GM18526 (cell line): ENCODE data around the gene ERCC4.

Experiments used
- POLR2A ChIP-seq: IDR thresholded peaks from 3 replicates; pipeline ENCODE4 v1.6.1; 2011; ENCODE audit not compliant: insufficient read length; ENCODE audit errors: extremely low read depth

The ERCC4 gene

DNA sequence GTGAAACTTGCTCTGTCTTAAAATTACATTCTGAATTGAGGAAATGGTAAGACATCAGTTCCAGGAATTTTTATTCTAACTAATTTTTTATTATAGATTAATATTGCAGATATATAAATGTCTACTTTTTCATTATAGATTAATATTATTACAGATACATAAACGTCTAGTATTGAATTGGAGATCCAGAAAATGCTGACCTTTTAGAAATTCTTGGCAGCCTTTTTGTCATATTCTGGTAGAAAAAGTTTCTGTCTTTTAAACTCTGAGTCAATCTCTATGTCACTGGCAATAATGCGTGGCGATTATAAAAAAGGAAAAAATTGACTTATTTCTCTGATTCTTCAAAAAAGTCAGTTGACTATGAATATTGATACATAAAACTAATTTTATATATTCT, 8.7 kb downstream of the ERCC4 start:
- no peak for TF ChIP-seq POLR2A

DNA sequence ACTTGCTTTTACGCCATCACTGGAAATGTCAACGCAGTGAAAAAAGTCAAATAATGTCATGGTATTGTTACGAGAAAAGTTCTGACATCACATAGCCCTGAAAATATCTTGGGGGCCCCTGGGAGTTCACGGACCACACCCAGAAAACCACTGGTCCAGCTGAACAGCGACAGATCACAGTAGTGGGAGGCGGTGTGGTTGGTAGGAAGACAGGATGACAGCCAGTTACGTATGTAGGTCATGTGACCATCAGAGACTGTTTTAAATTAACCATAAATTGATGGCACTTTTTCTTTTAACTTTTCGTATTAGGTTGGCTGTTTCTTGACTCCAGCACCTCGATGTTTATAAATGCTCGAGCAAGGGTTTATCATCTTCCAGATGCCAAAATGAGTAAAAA, 11.9 kb downstream of the ERCC4 start:
- TF ChIP-seq POLR2A = no peak

DNA sequence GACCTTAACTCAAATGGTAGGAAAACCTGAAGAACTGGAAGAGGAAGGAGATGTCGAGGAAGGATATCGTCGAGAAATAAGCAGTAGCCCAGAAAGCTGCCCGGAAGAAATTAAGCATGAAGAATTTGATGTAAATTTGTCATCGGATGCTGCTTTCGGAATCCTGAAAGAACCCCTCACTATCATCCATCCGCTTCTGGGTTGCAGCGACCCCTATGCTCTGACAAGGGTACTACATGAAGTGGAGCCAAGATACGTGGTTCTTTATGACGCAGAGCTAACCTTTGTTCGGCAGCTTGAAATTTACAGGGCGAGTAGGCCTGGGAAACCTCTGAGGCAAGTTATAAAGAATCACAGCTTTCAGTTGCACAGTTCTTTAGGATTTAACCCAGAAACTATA, 15.5 kb downstream of the ERCC4 start:
- TF ChIP-seq POLR2A = no peak

DNA sequence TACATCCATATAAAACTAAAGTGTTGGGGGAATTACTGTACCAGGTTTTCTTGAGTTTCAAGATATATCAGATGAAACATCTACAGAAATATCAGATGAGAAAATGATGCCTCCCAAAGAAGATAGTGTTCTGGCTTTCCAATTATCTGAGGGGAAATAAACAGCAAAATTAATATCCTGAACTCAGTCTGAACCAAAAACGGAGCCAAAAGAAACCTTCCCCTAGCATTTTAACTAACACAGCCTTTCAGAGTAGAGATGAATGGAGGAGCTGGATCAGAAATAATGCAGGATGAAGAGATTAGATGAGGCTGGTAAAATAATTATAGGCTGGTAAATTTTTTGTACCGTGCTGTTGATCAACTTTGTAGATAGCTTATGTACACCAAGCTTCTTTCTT, 16.2 kb downstream of the ERCC4 start:
- TF ChIP-seq POLR2A = no peak

DNA sequence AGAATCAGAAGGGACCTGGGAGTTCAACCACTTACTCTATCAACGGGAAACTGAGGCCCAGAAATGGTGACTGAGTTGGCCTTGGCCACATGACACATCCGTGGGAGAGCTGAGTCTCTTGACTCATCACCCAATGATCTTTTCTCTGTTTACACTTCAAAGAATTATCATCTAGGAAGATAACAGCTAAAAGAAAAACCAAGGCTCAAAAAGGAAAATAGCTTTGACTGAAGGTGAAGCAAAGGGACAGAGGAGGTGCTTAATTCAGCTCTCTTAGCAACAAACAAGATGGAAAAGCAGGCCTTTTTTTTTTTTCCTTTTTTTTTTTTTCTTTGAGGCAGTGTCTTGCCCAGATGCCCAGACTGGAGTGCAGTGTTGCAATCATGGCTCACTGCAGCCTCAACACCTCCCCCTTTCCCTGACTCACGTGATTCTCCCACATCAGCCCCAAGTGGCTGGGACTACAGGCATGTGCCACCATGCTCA, 16.7 kb downstream of the ERCC4 start:
- TF ChIP-seq POLR2A = no peak

DNA sequence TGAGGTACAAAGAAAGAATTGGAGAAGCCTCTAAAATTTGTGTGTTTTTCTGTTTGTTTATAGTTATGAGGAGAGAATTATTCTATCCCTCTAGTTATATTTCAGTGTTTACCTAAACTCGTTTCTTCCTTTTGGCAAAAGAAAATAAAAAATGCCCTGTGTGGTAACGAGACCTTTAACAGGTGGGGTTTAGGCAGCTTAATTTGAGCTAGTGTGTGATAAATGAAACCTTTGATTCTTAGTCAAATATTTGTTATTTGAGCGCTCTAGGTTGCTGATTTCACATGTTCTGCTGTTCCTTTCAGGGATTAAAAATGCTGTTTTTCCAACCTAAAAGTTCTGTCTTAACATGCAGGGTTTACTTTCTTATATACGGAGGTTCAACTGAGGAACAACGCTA, 17.5 kb downstream of the ERCC4 start:
- TF ChIP-seq POLR2A = no peak

DNA sequence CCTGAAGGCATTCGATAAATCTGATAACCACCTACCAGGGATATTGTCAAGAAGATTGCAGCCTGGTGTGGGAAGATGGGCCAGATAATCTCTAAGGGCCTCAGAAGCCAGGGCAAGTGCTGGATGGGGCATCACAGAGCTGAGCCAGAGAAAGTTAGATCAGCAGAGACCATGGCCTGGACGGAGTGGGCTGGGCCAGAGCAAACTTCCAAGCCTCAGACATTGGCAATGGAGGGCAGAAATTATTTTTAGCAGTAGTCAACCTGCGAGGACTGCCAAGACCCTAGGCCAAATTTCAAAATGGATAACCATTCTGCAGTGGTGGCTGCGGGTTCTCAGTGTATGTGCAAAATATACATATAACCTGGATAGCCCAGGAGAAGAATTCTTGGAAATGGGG, 18.5 kb downstream of the ERCC4 start:
- no peak for TF ChIP-seq POLR2A

DNA sequence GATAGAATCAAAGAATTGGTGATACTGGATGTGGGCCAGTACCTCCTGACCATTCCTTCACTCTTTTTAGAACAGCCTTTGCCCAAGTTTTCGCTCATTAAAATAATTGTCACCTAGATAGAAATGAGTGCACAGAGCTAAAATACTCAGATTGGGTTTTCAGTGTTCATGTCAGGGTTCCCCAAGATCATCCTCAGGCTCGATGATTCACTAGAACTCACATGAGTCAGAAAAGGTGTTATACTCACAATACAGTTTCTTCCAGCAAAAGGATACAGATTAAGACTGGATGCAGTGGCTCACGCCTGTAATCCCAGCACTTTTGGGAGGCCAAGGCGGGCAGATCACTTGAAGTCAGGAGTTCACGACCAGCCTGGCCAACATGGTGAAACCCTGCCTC, 19.9 kb downstream of the ERCC4 start:
- TF ChIP-seq POLR2A = no peak

DNA sequence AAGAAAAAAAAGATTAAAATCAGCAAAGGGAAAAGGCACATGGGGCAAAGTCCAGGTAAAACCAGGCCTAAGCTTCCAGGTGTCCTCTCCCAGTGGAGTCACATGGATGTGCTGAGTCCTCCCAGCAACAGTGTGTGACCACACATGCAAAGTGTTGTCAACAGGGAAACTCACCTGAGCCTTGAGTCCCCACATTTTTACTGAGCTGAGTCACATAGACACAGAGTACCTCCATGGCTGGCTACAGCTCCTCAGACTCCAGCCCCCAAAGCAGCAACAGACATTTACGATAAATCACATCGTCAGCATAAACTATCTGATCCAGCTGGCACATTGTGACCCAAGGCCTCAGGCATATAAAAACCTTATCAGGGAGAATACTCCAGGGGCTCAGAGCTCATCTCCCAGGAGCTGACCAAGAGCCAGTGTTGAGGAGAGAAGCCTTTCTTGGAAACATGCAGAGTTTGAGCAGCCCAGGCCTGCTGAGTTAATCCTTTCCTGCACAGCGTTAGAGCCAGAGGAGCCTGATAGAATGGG, 20.5 kb downstream of the ERCC4 start:
- TF ChIP-seq POLR2A = no peak

DNA sequence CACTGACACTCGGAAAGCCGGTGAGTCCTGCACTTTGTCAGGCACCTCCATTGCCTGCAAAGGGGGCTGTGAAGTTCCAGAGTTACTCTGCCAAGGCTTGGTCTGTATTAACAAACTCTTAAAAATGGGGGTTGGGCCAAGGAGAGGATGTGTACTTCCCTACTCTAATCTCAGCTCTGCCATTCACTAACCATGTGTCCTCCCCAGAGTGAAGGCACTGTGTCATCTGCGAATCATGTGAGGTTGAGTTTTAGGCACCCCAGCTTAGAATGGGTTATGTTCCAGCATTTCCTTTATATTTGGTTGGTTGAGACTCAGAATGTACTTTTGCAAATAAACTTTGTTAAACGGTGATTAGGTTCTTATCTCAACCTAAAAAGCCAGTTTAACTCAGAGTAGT, 24.9 kb downstream of the ERCC4 start:
- TF ChIP-seq POLR2A = no peak

DNA sequence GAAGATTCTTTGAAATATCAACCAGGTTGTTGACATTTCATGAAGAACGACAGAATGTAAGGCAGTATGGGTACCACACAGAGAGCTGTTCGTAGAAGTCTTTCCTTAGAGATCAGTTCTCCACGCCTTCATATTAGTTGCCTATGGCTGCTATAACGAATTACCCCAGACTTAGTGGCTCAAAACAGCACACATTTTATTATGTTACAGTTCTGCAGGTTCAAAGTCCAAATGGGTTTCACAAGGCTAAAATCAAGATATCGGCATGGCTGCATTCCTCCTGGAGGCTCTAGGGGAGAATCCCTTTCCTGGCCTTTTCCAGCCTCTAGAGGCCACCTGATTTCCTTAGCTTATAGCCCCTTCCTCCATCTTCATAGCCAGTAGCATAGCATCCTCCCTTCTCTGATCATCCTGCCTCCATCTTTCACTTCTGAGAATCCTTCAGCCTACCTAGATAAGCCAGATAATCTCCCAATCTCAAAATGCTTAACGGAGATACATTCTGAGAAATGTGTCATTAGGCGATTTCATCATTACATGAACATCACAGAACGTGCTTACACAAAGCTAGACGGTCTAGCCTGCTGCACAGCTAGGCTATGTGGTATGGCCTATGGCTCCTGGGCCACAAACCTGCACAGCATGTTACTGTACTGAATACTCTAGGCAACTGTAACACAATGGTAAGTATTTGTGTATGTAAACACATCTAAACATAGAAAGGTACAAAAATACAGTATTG, 26.0 kb downstream of the ERCC4 start:
- TF ChIP-seq POLR2A = no peak

DNA sequence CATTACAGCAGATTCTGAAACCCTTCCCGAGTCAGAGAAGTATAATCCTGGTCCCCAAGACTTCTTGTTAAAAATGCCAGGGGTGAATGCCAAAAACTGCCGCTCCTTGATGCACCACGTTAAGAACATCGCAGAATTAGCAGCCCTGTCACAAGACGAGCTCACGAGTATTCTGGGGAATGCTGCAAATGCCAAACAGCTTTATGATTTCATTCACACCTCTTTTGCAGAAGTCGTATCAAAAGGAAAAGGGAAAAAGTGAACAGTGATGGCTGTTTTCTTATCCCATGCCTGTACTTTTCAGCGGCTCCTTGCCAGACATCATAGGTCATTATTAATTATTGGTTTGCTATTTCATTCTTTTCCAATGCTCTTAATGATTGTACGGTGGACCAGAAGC, 28.1 kb downstream of the ERCC4 start:
- TF ChIP-seq POLR2A = no peak

DNA sequence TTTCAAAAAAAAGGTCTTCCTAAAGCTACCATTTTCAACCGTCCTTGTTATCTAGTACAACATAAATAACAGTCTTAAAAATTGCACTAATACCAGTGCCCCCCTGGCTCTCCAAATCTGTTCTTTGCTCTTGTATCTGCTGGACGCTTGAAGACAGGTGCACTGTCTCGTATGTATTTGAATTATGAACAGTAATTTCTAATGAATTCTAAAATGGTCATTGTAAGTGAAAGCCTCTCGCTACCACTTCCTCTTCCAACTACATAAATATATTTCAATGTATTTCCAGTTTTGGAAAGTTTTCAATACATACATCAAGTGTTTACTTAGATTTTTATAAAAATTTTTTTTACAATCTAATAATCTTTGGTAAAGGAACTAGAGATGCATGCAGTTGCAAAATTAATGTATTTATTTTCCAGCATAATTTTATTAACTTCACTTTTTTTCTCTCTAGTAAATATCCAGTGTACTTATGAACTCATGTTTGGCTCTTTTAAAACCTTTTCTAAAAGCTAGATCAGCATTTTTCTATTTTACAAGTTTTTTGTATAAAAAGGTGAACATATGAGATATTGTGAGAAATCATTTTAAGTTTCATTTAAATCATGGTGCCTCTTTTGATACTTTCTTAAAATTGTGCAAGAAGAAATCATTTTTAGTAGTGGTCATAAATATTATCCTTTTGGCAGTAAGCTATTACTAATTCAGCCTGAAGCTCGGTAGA, 31.0 kb downstream of the ERCC4 start:
- no peak for TF ChIP-seq POLR2A

DNA sequence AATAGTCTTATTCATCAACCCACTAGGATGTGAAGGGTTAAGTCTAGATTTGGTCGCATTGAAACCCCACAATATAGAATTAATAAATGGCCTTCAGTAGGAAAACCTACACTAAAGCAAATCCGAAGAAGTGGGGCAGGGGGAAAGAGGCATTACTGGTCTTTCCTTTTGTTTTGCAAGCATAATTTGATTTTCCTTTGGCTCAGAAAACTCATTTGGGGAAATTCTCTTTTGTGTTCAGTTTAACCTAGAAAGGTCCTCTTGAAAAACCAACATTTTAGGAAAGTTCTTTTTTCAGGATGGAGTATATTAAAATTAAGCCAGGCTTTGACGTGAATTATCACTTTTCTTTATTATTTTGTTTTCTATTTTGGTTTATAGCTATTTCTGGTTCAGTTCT, 31.7 kb downstream of the ERCC4 start:
- no peak for TF ChIP-seq POLR2A

DNA sequence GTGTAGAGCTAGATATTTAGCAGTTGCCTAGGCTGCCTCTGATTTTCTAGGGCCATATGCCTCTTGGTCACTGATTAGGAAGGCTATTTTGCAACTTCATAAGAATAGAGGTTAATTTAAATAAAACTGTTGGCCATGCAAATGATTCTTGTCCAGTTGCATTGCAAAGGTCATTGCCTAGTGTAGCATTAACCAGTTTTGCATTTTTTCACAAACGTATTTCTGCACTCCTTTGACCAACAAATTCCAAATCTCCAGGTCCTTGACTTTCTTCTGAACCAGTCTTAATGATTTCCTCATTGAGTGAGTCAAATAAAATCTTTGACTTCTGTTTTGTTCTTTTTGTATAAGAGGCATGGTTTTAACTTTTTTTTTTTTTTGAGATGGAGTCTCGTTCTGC, 33.5 kb downstream of the ERCC4 start:
- no peak for TF ChIP-seq POLR2A

DNA sequence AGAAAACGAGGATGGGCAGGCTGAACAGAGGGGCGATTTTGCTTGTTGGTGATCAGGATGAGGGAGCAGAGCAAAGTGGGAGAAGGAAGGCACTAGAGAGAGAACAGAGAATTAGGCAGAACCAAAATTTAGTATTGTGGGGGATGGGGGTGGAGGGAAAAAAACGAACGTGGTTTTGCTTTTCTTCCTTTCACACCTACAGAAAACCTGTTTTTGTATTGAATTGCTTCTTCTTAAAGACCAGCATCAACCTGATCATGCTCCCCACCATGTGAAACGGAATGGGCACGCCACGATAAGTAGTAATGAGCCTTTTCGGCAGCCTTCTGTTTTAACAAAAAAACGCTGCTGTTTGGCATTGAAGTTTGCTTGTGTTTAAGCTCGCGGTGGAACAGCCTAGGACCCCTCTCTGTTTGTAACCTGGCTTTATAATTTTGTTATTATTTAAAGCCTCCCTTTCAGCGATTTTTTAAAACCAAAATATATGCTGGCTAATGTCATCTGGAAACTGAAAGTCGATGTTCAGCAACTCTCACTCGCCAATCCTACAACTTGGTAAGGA, 36.8 kb downstream of the ERCC4 start:
- TF ChIP-seq POLR2A = no peak
